GM12801 (cell line): ENCODE measurements around the gene EML5.

Source experiments
- CTCF ChIP-seq: IDR thresholded peaks from one replicate; pipeline ENCODE4 v1.5.1; 2011; ENCODE audit warnings: control low read depth; ENCODE audit not compliant: insufficient read length; ENCODE audit errors: extremely low read depth

EML5 gene

GRCh38 chr14:88562831-88563686 lies 229.7 kb downstream of the EML5 start, which contains the start of gene ZC3H14:
TSS of gene ZC3H14 (plus strand) at chr14:88563037. CDS start at chr14:88563134, 97 bp downstream.
- no peak for TF ChIP-seq CTCF

- TF ChIP-seq CTCF: no peak
Observed at GRCh38 chr14:88562532-88562830, 230.3 kb downstream of the EML5 start.
